Activated CD8-positive, alpha-beta memory T cell treated with anti-CD3 and anti-CD28 coated beads, Interleukin-2, amount 10 ng/mL, durations not matched to agents 7 days and 5 days (primary cell): Measurements from ENCODE around the gene CELA2B. TPM values are rescaled to one million over a fixed set of nuclear protein-coding genes. Genes with fewer than 3 reads are reported as not detected.
"Not testable (repeated sequence)": the region's sequence is repeated elsewhere in the genome, so short reads cannot be mapped to it uniquely, and the experiment has no call there.

Experiments used
- ATAC-seq: fragments of 150-1000 bp; cut with Tn5 transposase; one replicate; pipeline ENCODE4 v1.10.0; 2021; ENCODE audit warnings: moderate library complexity
- CTCF ChIA-PET: fragments of 350-600 bp; sonication (Branson Sonifier 250); formaldehyde crosslinking; loops from one replicate; lab custom pipeline; 2021; ENCODE audit warnings: antibody characterized with exemption; lab: Charles Lee
- DNase-seq: peaks from one replicate; pipeline ENCODE4 v3.0.0-alpha.2; 2020
- H3K27ac Mint-ChIP-seq: one replicate; pipeline ENCODE4 v1.8.0; 2021; ENCODE audit warnings: mild to moderate bottlenecking, mixed read lengths
- H3K27me3 Mint-ChIP-seq: one replicate; pipeline ENCODE4 v1.8.0; 2021; ENCODE audit warnings: mixed read lengths
- H3K36me3 Mint-ChIP-seq: one replicate; pipeline ENCODE4 v1.8.0; 2021; ENCODE audit warnings: mild to moderate bottlenecking, mixed read lengths
- H3K4me1 Mint-ChIP-seq: one replicate; pipeline ENCODE4 v1.8.0; 2021; ENCODE audit warnings: mixed read lengths
- H3K4me3 Mint-ChIP-seq: one replicate; pipeline ENCODE4 v1.8.0; 2021; ENCODE audit warnings: mild to moderate bottlenecking, moderate library complexity, mixed read lengths
- H3K9me3 Mint-ChIP-seq: one replicate; pipeline ENCODE4 v1.8.0; 2022; ENCODE audit warnings: low read depth, mixed read lengths
- total RNA-seq, 2 experiments: library from RNA; stranded (reverse); gene quantifications; one replicate each; pipeline ENCODE4 v1.2.3, GENCODE V29; 2021

Gene CELA2B
- total RNA-seq, 2 experiments from 2014 or later = not detected

DNA sequence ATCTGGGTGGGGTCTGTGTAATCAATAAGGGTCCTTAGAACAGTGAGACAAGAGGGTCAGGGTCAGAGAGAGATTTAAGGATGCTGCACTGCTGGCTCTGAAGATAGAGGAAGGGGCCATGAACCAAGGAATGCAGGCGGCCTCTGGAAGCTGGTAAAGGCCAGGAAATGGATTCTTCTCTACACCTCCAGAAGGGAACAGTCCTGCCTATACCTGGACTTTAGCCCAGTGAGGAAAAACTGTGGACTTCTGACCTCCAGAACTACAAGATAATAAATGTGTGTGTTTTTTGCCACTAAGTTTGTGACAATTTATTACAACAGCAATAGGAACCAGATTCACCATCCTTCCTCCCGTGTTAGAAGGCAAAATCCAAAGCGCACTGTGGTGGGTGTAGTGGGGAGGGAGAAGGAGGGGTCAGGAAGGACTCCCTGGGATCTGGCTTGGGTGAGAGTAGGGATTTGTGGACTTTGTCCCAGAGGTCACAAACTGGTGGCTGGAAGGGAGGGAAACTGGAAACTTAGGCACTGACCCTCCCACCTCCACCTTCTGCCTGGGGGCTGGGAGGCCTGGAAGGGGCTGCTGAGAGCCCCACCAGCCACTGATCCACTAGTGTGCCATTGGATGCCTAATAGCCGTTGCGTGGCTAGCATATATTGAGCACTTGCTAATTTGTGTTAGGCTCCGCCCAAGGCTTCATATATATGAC is 24.7 kb upstream of the CELA2B start:
- CTCF ChIA-PET = no interaction called here
- H3K4me3 Mint-ChIP-seq = no peak overlapping the region
- no peak for DNase-seq
- no peaks in the 10 kb centered on the region for H3K36me3 Mint-ChIP-seq
- H3K27ac Mint-ChIP-seq = no peak overlapping the region
- H3K27me3 Mint-ChIP-seq = peaks cover 2% of the 10 kb centered on the region
- ATAC-seq = no peak
- no peaks in the 10 kb centered on the region for H3K4me1 Mint-ChIP-seq
- no peaks in the 10 kb centered on the region for H3K9me3 Mint-ChIP-seq

- Mint-ChIP-seq H3K4me3 (no peak overlapping the region), H3K36me3 (no peaks in the 10 kb centered on the region), H3K9me3 (no peaks in the 10 kb centered on the region), H3K27me3 (peaks cover 10% of the 10 kb centered on the region), H3K4me1 (no peaks in the 10 kb centered on the region), H3K27ac (no peak overlapping the region)
- DNase-seq = no peak
- ATAC-seq = no peak
- CTCF ChIA-PET = no interaction called here
These were observed 23.7 kb upstream of the CELA2B start for GRCh38 chr1:15452216-15452615.

DNA sequence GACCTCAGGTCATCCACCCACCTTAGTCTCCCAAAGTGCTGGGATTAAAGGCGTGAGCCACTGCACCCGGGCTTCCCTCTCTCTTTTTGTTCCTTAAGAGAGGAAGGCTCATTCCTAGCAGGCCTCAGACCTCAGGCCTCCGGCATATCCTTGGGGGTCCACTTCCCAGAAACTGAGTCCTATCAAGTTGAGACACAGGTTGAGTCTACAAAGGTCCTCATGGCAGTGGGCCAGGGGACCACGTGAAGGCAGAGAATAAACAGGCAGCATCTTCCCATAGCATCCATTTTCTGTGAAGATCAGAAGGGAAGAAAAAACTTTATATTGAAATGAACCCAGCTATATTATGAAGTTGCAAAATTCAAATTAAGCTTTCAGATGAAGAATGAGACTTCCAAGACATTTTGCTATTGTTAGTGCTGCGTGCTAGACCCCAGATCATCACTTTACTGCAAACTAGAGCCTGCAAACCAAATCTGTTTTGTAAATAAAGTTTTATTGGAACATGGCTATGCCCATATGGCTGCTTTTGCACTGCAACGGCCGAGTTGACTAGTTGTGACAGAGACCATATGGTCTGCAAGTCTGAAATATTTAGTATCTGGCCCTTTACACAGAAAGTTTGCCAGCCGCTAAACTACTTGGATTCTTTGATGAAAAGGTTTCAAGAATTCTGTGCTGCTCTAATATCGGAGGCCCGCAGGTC is 22.9 kb upstream of the CELA2B start:
- CTCF ChIA-PET = no interaction called here
- Mint-ChIP-seq H3K27me3 (peaks cover 10% of the 10 kb centered on the region), H3K4me3 (no peak overlapping the region), H3K27ac (no peak overlapping the region), H3K36me3 (no peaks in the 10 kb centered on the region), H3K4me1 (no peaks in the 10 kb centered on the region), H3K9me3 (no peaks in the 10 kb centered on the region)
- DNase-seq (no peak), ATAC-seq (no peak)

- no peaks in the 10 kb centered on the region for H3K36me3 Mint-ChIP-seq
These were observed 22.2 kb upstream of the CELA2B start for GRCh38 chr1:15453734-15454133.

DNA sequence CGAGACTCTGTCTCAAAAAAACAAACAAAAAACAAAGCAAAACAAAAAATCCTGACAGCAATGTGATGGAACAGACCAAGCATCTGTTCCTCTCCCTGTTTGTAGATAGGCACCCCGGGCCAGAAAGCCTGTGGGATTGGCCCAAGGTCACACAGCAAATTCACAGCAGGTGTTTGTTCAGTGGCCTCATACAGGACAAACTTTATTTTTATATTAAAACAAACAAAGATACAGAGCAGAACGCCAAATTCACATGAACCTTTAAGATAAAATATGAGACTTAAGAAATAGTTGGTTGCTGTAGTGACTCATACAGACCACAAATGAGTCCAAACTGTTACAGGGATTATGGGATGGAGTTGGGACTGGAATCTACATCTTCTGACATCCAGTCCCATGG is 21.6 kb upstream of the CELA2B start:
- no peak overlapping the region for H3K4me3 Mint-ChIP-seq
- ATAC-seq = no peak
- no peaks in the 10 kb centered on the region for H3K9me3 Mint-ChIP-seq
- H3K27me3 Mint-ChIP-seq = peaks cover 12% of the 10 kb centered on the region
- H3K36me3 Mint-ChIP-seq = no peaks in the 10 kb centered on the region
- no peaks in the 10 kb centered on the region for H3K4me1 Mint-ChIP-seq
- CTCF ChIA-PET = no interaction called here
- no peak for DNase-seq
- no peak overlapping the region for H3K27ac Mint-ChIP-seq

More at GRCh38 chr1:15453734-15454133, 22.2 kb upstream of the CELA2B start:
- ATAC-seq (no peak), DNase-seq (no peak)
- CTCF ChIA-PET = no interaction called here
- H3K9me3 Mint-ChIP-seq = no peaks in the 10 kb centered on the region
- H3K4me3 Mint-ChIP-seq = no peak overlapping the region
- H3K4me1 Mint-ChIP-seq = no peaks in the 10 kb centered on the region
- no peak overlapping the region for H3K27ac Mint-ChIP-seq
- peaks cover 12% of the 10 kb centered on the region for H3K27me3 Mint-ChIP-seq

- no peak overlapping the region for H3K27ac Mint-ChIP-seq
- H3K4me3 Mint-ChIP-seq = no peak overlapping the region
- DNase-seq = no peak
- ATAC-seq = no peak
- H3K9me3 Mint-ChIP-seq = no peaks in the 10 kb centered on the region
- CTCF ChIA-PET = interaction anchor here (0.6 kb wide), 1 partner anchor 849 kb away, joined by 3 read pairs; no protein-coding TSS in a partner anchor
- H3K27me3 Mint-ChIP-seq = peaks cover 15% of the 10 kb centered on the region
- no peaks in the 10 kb centered on the region for H3K4me1 Mint-ChIP-seq
- H3K36me3 Mint-ChIP-seq = no peaks in the 10 kb centered on the region
These were observed 20.4 kb upstream of the CELA2B start for GRCh38 chr1:15455522-15455921.

DNA sequence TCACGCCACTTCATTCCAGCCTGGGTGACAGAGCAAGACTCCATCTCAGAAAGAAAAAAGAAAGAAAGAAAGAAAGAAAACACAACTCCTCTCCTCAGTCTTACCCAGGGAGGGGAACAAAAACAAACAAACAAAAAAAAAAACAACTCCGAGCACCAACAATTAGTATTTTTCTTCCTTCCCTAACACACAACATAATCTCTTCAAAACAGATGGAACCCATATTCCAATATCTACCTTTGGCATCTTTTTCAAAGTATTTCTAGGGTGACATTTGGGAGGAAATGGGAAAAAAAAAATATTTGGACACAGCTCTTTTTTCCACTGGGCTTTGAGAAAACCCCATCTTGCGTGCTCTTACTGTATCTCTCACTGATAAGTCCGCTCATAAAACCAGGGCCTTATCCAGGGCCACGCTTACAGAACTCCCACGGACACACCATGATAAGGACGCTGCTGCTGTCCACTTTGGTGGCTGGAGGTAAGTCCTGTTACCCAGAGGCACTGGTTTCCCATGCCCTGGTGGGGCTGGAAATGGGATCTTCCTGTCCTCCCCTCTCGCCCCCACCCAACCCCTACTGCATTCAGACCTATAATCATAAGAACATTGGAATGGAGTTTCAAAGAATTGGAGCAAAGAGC is 19.5 kb upstream of the CELA2B start, which contains the start of gene CELA2A:
CELA2A (plus strand) TSS at position 420 of the 642 bp plus-strand sequence; CDS start at position 442, 22 bp downstream.
- CTCF ChIA-PET = no interaction called here
- H3K4me3 Mint-ChIP-seq = no peak within 1 kb of the TSS
- DNase-seq (no peak), ATAC-seq (no peak)
- H3K27me3 Mint-ChIP-seq = peaks cover 18% of the 10 kb centered on the region
- H3K36me3 Mint-ChIP-seq = no peaks in the 10 kb centered on the region
- H3K4me1 Mint-ChIP-seq = no peaks in the 10 kb centered on the region
- H3K27ac Mint-ChIP-seq = no peak within 1 kb of the TSS
- no peaks in the 10 kb centered on the region for H3K9me3 Mint-ChIP-seq

DNA sequence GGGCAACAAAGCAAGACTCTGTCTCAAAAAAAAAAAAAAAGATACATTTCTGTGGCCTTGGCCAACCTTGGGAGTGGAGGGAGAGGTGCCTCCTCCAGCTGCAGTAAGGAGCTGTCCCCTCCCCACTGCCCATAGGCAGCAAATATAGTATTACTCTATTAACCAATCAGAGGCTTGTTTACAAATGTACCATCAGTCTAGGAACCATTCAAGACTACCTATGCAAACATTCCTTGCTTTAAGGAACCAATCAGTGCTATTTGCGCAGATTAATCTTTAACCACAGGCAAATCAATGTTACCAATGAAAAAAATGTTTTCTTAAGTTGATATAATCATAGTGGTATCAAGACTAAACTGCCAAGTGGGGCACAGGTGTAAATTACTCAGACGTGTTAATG is 18.3 kb upstream of the CELA2B start:
- CTCF ChIA-PET = no interaction called here
- no peaks in the 10 kb centered on the region for H3K9me3 Mint-ChIP-seq
- peaks cover 22% of the 10 kb centered on the region for H3K27me3 Mint-ChIP-seq
- H3K36me3 Mint-ChIP-seq = no peaks in the 10 kb centered on the region
- H3K27ac Mint-ChIP-seq = no peak overlapping the region
- H3K4me1 Mint-ChIP-seq = no peaks in the 10 kb centered on the region
- no peak overlapping the region for H3K4me3 Mint-ChIP-seq
- no peak for DNase-seq
- ATAC-seq = no peak

DNA sequence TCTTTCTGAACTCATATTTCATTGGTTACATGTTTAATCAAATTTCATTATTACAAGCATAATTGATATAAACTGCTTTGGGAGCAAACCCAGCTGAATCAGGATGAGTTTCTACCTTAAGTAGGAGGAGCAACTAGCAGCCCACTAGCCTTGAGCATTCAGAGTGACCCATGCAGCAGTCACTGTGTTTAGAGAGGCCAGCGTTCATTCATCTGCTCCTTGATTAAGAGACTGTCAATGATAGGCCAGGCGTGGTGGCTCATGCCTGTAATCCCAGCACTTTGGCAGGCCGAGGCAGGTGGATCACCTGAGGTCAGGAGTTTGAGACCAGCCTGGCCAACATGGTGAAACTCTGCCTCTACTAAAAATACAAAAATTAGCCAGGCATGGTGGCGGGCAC is 17.5 kb upstream of the CELA2B start:
- peaks cover 22% of the 10 kb centered on the region for H3K27me3 Mint-ChIP-seq
- H3K4me3 Mint-ChIP-seq, ATAC-seq, DNase-seq, CTCF ChIA-PET, H3K4me1 Mint-ChIP-seq, H3K36me3 Mint-ChIP-seq, H3K27ac Mint-ChIP-seq, H3K9me3 Mint-ChIP-seq: not testable (repeated sequence)

- ATAC-seq = no peak
- Mint-ChIP-seq H3K27ac (no peak overlapping the region), H3K4me3 (no peak overlapping the region), H3K27me3 (peaks cover 22% of the 10 kb centered on the region), H3K9me3 (no peaks in the 10 kb centered on the region), H3K4me1 (no peaks in the 10 kb centered on the region), H3K36me3 (no peaks in the 10 kb centered on the region)
- CTCF ChIA-PET = no interaction called here
- DNase-seq = no peak
These were observed 15.9 kb upstream of the CELA2B start for GRCh38 chr1:15459771-15460707.

DNA sequence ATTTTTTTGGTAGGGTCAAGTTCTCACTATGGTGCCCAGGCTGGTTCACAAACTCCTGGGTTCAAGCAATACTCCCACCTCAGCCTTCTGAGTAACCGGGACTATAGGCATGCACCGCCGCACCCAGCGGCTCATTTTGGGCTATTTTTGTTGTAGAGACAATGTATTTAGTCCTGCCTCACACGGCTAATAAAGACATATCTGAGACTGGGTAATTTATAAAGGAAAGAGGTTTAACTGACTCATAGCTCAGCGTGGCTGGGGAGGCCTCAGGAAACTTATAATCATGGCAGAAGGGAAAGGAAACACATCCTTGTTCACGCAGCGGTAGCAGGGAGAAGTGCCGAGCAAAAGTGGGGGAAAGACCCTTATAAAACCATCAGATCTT is 15.2 kb upstream of the CELA2B start:
- no peaks in the 10 kb centered on the region for H3K9me3 Mint-ChIP-seq
- no peak for DNase-seq
- CTCF ChIA-PET = no interaction called here

DNA sequence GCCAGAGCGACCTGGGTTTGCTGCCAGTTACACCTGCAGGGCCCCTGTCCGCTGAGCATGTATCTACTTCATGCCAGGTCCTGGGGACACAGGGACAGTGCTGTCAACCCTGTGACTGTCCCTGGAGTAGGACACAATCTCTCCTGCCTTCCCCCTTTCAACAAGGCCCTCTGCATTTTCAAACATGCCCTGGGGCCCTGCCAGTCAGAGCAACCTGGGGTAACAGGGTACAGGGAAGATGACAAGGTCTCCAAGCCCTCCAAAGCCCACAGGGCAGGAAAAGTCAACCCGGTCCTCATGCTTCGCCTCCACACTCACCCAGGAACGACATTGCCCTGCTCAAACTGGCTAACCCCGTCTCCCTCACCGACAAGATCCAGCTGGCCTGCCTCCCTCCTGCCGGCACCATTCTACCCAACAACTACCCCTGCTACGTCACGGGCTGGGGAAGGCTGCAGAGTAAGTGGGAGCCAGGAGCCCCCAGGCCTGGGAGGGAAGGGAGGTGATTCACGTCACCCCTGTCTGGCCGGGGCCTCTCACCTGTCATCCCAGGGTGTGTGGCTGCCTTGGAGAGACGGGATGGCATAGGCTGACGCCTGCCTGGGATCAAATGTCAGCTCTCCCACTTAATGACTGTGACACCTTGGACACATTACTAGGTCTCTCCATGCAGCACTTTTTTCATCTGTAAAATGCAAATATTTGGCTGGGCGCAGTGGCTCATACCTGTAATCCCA is 12.7 kb upstream of the CELA2B start:
- not testable (repeated sequence) for H3K27ac Mint-ChIP-seq, DNase-seq, H3K4me1 Mint-ChIP-seq, H3K9me3 Mint-ChIP-seq, ATAC-seq, H3K4me3 Mint-ChIP-seq, H3K36me3 Mint-ChIP-seq
- H3K27me3 Mint-ChIP-seq = peaks cover 13% of the 10 kb centered on the region
- CTCF ChIA-PET = interaction anchor here (1.3 kb wide), 1 partner anchor 138 kb away, joined by 3 read pairs; no protein-coding TSS in a partner anchor

More for the DNA sequence above, 15.2 kb upstream of the CELA2B start:
- no peaks in the 10 kb centered on the region for H3K4me1 Mint-ChIP-seq
- no peak overlapping the region for H3K27ac Mint-ChIP-seq
- no peaks in the 10 kb centered on the region for H3K36me3 Mint-ChIP-seq
- H3K27me3 Mint-ChIP-seq = peaks cover 22% of the 10 kb centered on the region
- no peak for ATAC-seq
- no peak overlapping the region for H3K4me3 Mint-ChIP-seq
